Activated CD8-positive, alpha-beta memory T cell treated with anti-CD3 and anti-CD28 coated beads, Interleukin-2, amount 50 U/mL, for 48 hours (primary cell): Measurements from ENCODE around the gene PPP3R1.
A peak's percentile ranks its signal among the peaks of the same experiment; 100 is the strongest.

ENCODE experiments used
- DNase-seq: peaks from one replicate; pipeline ENCODE4 v3.0.0-alpha.2; 2020

The PPP3R1 gene

GRCh38 chr2:68252400-68253218 is at the start of gene PPP3R1:
Gene PPP3R1 (minus strand): TSS chr2:68252532. CDS start chr2:68252127, 405 bp downstream.
- peak; percentile 96 for DNase-seq

- DNase-seq = no peak
Observed at GRCh38 chr2:68295516-68295915, 43.2 kb upstream of the PPP3R1 start.

- no peak for DNase-seq
Observed at GRCh38 chr2:68294913-68295312, 42.6 kb upstream of the PPP3R1 start.

DNA sequence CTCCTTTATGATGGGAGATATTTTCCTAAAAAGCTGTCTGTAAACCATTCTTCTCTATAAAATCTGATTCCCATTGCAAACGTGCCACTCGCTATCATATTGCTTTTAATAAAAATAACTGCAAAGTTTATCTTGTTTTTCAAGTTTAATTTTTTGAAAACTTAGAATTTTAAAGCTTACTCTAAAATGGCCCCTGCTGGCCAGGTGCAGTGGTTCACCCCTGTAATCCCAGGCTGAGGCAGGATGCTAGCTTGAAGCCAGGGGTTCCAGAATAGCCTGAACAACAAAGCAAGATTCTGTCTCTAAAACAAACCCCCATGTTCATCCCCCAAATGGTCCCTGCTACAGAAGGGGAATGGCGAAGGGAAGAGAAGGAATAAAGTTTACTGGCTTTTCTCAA is 41.9 kb upstream of the PPP3R1 start:
- DNase-seq = no peak

- DNase-seq = no peak
Observed at GRCh38 chr2:68293755-68294154, 41.4 kb upstream of the PPP3R1 start.

DNA sequence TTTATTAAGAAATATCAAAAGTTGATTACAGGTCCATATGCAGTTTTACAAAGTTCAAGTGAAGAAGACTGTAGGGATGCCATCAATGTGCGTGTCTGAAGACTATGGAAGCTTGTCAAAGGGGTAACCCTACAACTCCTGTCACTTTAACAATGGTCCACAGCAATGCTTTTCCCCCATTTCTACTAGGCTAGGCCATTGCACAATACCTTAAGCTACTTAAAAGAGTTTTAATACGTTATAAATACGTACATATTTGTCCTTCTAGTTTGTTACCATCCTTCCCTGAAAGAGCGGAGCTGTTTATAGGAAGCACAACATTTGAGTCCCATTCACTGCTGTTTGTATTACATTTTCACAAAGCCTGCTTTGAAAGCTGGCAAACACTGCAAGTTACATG is 40.7 kb upstream of the PPP3R1 start:
- no peak for DNase-seq

DNA sequence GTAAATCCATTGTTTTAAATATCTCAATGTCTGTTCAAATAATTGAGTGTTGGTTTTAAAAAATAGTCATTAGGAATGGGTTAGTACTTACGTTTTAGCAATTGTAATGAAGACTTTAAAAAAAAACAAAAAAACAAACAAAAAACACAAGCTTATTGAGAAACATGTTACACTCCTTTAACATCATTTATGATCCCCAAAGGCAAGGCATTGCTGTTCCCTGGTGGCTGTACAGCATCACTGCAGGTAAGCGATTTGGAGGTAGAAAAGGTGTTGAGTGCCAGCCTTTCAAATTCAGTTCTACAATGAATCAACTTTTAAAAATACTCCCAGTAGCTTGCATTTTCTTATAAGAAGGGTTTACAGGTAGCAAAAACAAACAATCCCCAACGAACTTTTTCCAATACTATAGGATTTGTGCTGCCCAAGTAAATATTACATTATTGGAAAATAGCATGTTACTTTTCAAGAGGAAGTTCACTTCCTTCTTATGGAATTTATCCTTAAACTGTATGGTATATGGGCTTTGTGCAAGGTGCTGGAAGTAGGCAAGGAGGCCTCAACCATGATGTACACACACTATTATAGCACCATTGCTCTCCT is 39.9 kb upstream of the PPP3R1 start:
- DNase-seq = no peak

DNA sequence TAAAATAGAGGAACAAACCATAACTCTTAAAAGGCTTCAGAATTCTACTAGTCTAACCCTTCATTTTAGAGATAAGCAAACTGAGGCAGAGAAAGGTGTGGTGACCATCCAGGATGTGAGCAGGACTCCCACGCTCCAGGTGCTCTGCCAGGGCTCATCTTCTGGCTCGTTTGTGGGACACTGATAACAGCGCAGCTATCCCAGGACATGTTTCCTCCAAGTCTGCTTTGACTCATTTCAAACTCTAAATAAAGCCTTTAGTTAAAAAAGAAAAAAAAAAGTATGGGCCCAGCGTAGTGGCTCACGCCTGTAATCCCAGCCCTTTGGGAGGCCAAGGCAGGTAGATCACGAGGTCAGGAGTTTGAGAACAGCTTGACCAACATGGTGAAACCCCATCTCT is 39.0 kb upstream of the PPP3R1 start:
- DNase-seq = no peak

GRCh38 chr2:68290901-68291300 is 38.6 kb upstream of the PPP3R1 start:
- no peak for DNase-seq

GRCh38 chr2:68287580-68288441 is 35.5 kb upstream of the PPP3R1 start:
- no peak for DNase-seq

- no peak for DNase-seq
Observed at GRCh38 chr2:68284896-68285295, 32.6 kb upstream of the PPP3R1 start.

DNA sequence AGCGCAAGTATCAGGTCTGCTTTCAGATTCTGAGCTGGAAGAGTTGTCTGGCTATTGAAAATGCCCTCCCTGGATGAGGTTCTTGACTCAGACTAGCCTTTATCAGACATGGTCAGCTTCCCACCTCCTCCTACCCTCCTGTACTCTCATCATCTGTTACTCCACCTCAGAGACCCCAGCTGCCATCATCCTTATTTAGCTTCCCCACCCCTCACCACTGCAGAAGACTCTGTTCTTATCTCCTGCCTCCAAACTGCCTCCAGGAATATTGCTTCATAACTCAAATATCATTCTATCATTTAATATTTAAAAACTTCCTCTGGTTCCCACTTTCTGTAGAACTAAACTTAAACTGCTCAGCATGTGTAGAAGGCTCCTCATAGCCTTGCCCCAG is 31.1 kb upstream of the PPP3R1 start:
- no peak for DNase-seq

- no peak for DNase-seq
Observed at GRCh38 chr2:68282811-68283418, 30.6 kb upstream of the PPP3R1 start.

DNA sequence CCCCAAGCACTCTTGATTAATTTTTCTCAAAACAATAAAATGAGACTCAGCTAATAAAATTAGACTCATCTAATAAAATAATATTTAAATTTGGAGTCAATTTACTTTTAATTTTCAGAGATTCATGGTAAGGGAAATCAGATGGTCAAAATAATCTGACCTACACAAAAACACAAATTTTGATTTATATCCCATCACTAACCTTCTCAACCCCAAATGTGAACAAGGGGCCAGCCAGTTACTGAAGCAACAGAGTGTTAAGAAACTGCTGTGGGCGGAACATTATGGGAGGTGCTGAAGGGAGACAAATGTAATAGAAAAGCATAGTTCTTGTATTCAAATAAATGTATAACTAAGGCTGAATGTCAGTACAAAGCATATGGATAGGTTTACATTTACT is 28.5 kb upstream of the PPP3R1 start:
- no peak for DNase-seq

DNA sequence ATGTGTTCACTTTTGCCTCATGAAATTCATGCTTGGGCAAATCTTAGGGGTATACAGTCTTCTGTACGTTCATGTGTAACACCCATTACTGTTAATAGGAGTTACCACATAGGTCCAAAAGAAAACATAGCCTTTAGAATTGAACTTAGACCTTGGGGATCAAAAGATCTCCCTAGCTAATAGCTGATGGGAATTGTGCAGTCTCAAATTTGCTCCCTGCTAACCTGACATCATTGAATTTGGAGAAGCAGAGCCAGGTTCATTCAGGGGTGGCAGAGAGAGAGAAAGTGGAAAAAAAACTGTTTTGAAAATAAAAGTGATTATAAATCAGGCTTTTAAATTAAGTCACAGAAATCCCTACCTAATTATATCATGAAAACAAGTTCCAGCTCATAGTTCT is 28.0 kb upstream of the PPP3R1 start:
- no peak for DNase-seq

DNA sequence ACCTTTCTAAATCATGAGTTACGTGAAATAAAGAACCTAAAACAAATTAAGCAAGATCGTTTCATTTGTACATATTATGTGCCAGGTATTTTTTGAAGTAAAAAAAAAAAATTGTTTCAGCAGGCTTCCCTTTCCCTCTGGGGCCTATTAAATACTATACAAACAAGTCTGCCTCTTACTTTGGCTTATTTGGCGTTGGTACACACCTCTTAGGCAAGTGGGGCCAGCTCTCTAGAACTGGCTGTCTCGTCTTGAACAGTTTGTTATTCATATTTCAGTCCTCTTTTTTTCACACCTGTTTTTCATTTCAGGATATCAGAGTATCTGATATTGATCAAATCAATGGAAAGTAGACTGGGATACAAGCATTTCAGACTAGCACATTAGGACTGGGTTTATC is 27.4 kb upstream of the PPP3R1 start:
- DNase-seq = no peak

DNA sequence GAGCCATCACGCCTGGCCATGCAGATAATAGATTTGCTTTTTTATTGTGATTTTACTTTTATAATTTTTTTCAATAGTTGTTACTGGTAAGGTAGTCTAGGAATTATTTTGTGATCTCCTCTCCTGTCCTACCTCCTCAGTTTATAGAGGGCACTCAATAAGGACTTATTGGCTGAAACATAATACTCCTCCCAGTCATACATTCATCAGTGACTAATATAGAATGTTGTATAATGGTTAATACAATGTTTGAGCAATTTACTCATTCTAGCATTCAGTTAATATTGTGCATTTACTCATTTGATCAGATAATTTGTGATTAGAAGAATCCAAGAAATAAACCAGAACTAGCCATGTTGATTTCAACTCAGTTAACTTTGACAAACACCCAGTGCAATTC is 25.8 kb upstream of the PPP3R1 start:
- DNase-seq = no peak

GRCh38 chr2:68274022-68274421 is 21.7 kb upstream of the PPP3R1 start:
- no peak for DNase-seq

GRCh38 chr2:68272246-68272994 is 20.1 kb upstream of the PPP3R1 start:
- DNase-seq = no peak

DNA sequence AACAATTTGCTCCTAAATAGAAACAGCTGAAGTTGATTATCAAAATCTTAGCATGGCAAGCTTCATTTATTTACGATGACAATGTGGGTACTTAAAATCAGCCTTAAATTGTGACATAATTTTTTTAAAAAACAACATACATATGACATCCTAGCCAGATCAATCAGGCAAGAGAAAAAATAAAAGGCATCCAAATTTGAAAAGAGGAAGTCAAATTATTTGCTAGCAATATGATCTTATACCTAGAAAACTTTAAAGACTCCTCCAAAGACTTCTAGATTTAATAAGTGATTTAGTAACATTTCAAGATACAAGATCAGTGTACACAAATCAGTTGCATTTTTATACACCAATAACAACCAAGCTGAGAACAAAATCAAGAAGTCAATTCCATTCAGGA is 14.3 kb upstream of the PPP3R1 start:
- DNase-seq = no peak

- no peak for DNase-seq
Observed at GRCh38 chr2:68263632-68264031, 11.3 kb upstream of the PPP3R1 start.

GRCh38 chr2:68258851-68259250 is 6.5 kb upstream of the PPP3R1 start:
- no peak for DNase-seq

- DNase-seq = no peak
Observed at GRCh38 chr2:68256093-68256450, 3.7 kb upstream of the PPP3R1 start.
